Activated T-cell treated with anti-CD3 and anti-CD28 coated beads, Interleukin-2, amount 50 U/mL, for 24 hours (primary cell): ENCODE data around the gene CCDC40.

Source experiments
- DNase-seq: peaks from one replicate; pipeline ENCODE4 v3.0.0-alpha.2; 2020
- H3K27ac Mint-ChIP-seq: 2 replicates; pipeline ENCODE4 v1.8.0; 2020; ENCODE audit warnings: mild to moderate bottlenecking, mixed read lengths
- H3K27me3 Mint-ChIP-seq: 2 replicates; pipeline ENCODE4 v1.8.0; 2020; ENCODE audit warnings: mixed read lengths
- H3K36me3 Mint-ChIP-seq: 2 replicates; pipeline ENCODE4 v1.8.0; 2020; ENCODE audit warnings: low read depth, mixed read lengths
- H3K4me1 Mint-ChIP-seq: 2 replicates; pipeline ENCODE4 v1.8.0; 2020; ENCODE audit warnings: low read depth, mixed read lengths
- H3K4me3 Mint-ChIP-seq: 2 replicates; pipeline ENCODE4 v1.8.0; 2020; ENCODE audit warnings: mild to moderate bottlenecking, moderate library complexity, mixed read lengths
- H3K9me3 Mint-ChIP-seq: 2 replicates; pipeline ENCODE4 v1.8.0; 2020; ENCODE audit warnings: mixed read lengths

The CCDC40 gene

GRCh38 chr17:80068301-80069222 lies 32.1 kb downstream of the CCDC40 start:
- H3K9me3 Mint-ChIP-seq, result no peaks in the 10 kb centered on the region
- no peak for DNase-seq
- no peaks in the 10 kb centered on the region for H3K36me3 Mint-ChIP-seq
- H3K4me1 Mint-ChIP-seq, result peaks cover 6% of the 10 kb centered on the region
- H3K4me3 Mint-ChIP-seq, result no peak overlapping the region
- H3K27ac Mint-ChIP-seq, result no peak overlapping the region
- H3K27me3 Mint-ChIP-seq, result peaks cover 2% of the 10 kb centered on the region

GRCh38 chr17:80070375-80071115 lies 34.1 kb downstream of the CCDC40 start:
- H3K4me1 Mint-ChIP-seq, result peaks cover 6% of the 10 kb centered on the region
- H3K27me3 Mint-ChIP-seq, result peaks cover 2% of the 10 kb centered on the region
- no peak for DNase-seq
- H3K27ac Mint-ChIP-seq, result no peak overlapping the region
- no peaks in the 10 kb centered on the region for H3K36me3 Mint-ChIP-seq
- H3K4me3 Mint-ChIP-seq, result no peak overlapping the region
- H3K9me3 Mint-ChIP-seq, result no peaks in the 10 kb centered on the region

GRCh38 chr17:80071116-80071841 lies 34.8 kb downstream of the CCDC40 start:
- Mint-ChIP-seq H3K4me1 (peaks cover 6% of the 10 kb centered on the region), H3K27ac (no peak overlapping the region), H3K9me3 (no peaks in the 10 kb centered on the region), H3K36me3 (no peaks in the 10 kb centered on the region), H3K4me3 (no peak overlapping the region), H3K27me3 (peaks cover 2% of the 10 kb centered on the region)
- no peak for DNase-seq

- Mint-ChIP-seq H3K27ac (no peak overlapping the region), H3K27me3 (peaks cover 2% of the 10 kb centered on the region), H3K36me3 (no peaks in the 10 kb centered on the region), H3K4me1 (peaks cover 6% of the 10 kb centered on the region), H3K4me3 (no peak overlapping the region), H3K9me3 (no peaks in the 10 kb centered on the region)
- DNase-seq, result no peak
Observed at GRCh38 chr17:80072410-80072809, 36.0 kb downstream of the CCDC40 start.

GRCh38 chr17:80080081-80080480 lies 43.6 kb downstream of the CCDC40 start:
- Mint-ChIP-seq H3K36me3 (no peaks in the 10 kb centered on the region), H3K27me3 (peaks cover 3% of the 10 kb centered on the region), H3K4me3 (no peak overlapping the region), H3K27ac (no peak overlapping the region), H3K4me1 (peaks cover 6% of the 10 kb centered on the region), H3K9me3 (no peaks in the 10 kb centered on the region)
- no peak for DNase-seq

- no peak overlapping the region for H3K27ac Mint-ChIP-seq
- no peak for DNase-seq
- H3K36me3 Mint-ChIP-seq, result no peaks in the 10 kb centered on the region
- no peak overlapping the region for H3K4me3 Mint-ChIP-seq
- peaks cover 6% of the 10 kb centered on the region for H3K4me1 Mint-ChIP-seq
- H3K9me3 Mint-ChIP-seq, result no peaks in the 10 kb centered on the region
- H3K27me3 Mint-ChIP-seq, result peaks cover 3% of the 10 kb centered on the region
Observed at GRCh38 chr17:80081596-80081995, 45.2 kb downstream of the CCDC40 start.

- H3K36me3 Mint-ChIP-seq, result no peaks in the 10 kb centered on the region
- no peaks in the 10 kb centered on the region for H3K9me3 Mint-ChIP-seq
- H3K27me3 Mint-ChIP-seq, result peaks cover 3% of the 10 kb centered on the region
- H3K27ac Mint-ChIP-seq, result no peak overlapping the region
- H3K4me1 Mint-ChIP-seq, result peaks cover 6% of the 10 kb centered on the region
- H3K4me3 Mint-ChIP-seq, result no peak overlapping the region
- DNase-seq, result peak; percentile 72
Observed at GRCh38 chr17:80082403-80083135, 46.1 kb downstream of the CCDC40 start.

- DNase-seq, result no peak
- Mint-ChIP-seq H3K27me3 (peaks cover 3% of the 10 kb centered on the region), H3K36me3 (no peaks in the 10 kb centered on the region), H3K4me1 (peaks cover 6% of the 10 kb centered on the region), H3K9me3 (no peaks in the 10 kb centered on the region), H3K27ac (no peak overlapping the region), H3K4me3 (no peak overlapping the region)
Observed at GRCh38 chr17:80083136-80083661, 46.8 kb downstream of the CCDC40 start.

GRCh38 chr17:80084773-80085172 lies 48.3 kb downstream of the CCDC40 start:
- Mint-ChIP-seq H3K27me3 (no peaks in the 10 kb centered on the region), H3K4me1 (peaks cover 6% of the 10 kb centered on the region), H3K4me3 (no peak overlapping the region)

GRCh38 chr17:80086081-80086480 lies 49.6 kb downstream of the CCDC40 start:
- no peak overlapping the region for H3K27ac Mint-ChIP-seq
- H3K36me3 Mint-ChIP-seq, result no peaks in the 10 kb centered on the region
- no peaks in the 10 kb centered on the region for H3K9me3 Mint-ChIP-seq

More at GRCh38 chr17:80084773-80085172, 48.3 kb downstream of the CCDC40 start:
- no peaks in the 10 kb centered on the region for H3K9me3 Mint-ChIP-seq
- DNase-seq, result no peak
- no peaks in the 10 kb centered on the region for H3K36me3 Mint-ChIP-seq
- H3K27ac Mint-ChIP-seq, result peak overlapping the region; percentile 33

GRCh38 chr17:80086616-80087015 lies 50.2 kb downstream of the CCDC40 start:
- no peak for DNase-seq
- Mint-ChIP-seq H3K27ac (no peak overlapping the region), H3K27me3 (no peaks in the 10 kb centered on the region)

More at GRCh38 chr17:80086081-80086480, 49.6 kb downstream of the CCDC40 start:
- no peaks in the 10 kb centered on the region for H3K27me3 Mint-ChIP-seq
- DNase-seq, result no peak
- H3K4me3 Mint-ChIP-seq, result no peak overlapping the region
- H3K4me1 Mint-ChIP-seq, result peaks cover 6% of the 10 kb centered on the region

GRCh38 chr17:80087346-80088265 lies 51.2 kb downstream of the CCDC40 start:
- Mint-ChIP-seq H3K36me3 (no peaks in the 10 kb centered on the region), H3K27ac (no peak overlapping the region), H3K9me3 (no peaks in the 10 kb centered on the region), H3K27me3 (no peaks in the 10 kb centered on the region), H3K4me3 (no peak overlapping the region), H3K4me1 (peaks cover 4% of the 10 kb centered on the region)
- DNase-seq, result no peak

More at GRCh38 chr17:80086616-80087015, 50.2 kb downstream of the CCDC40 start:
- Mint-ChIP-seq H3K4me3 (no peak overlapping the region), H3K4me1 (peaks cover 6% of the 10 kb centered on the region), H3K36me3 (no peaks in the 10 kb centered on the region), H3K9me3 (no peaks in the 10 kb centered on the region)

GRCh38 chr17:80089762-80090161 lies 53.3 kb downstream of the CCDC40 start:
- Mint-ChIP-seq H3K9me3 (no peaks in the 10 kb centered on the region), H3K36me3 (no peaks in the 10 kb centered on the region), H3K27me3 (no peaks in the 10 kb centered on the region), H3K27ac (no peak overlapping the region), H3K4me1 (no peaks in the 10 kb centered on the region), H3K4me3 (no peak overlapping the region)
- no peak for DNase-seq
